ENCODE measurements around the gene GPC1.

GPC1 gene

GRCh38 chr2:240434728-240435456 lies 571 bp upstream of the GPC1 start (continued):
- TF ChIP-seq ZBTB20 (tag by site-specific recombination; IDR thresholded peaks at IDR 0.05) (peak; percentile 55; the same call in 1 of the 2 replicates), ZIC2 (tag by site-specific recombination; IDR thresholded peaks at IDR 0.05) (peak; percentile 45), ZFP41 (tag by site-specific recombination; IDR thresholded peaks at IDR 0.05; ENCODE audit: borderline replicate concordance) (no peak), PRDM2 (tag by site-specific recombination; IDR thresholded peaks at IDR 0.05; ENCODE audit: borderline replicate concordance) (no peak), ZNF596 (tag by site-specific recombination; IDR thresholded peaks at IDR 0.05) (no peak), ZNF10 (tag by site-specific recombination; IDR thresholded peaks at IDR 0.05) (peak; percentile 55), ZNF248 (tag by site-specific recombination; IDR thresholded peaks at IDR 0.05) (no peak), GLIS2 (tag by site-specific recombination; IDR thresholded peaks at IDR 0.05) (peak; percentile 35; the same call in 1 of the 2 replicates), BCL6B (tag by site-specific recombination; IDR thresholded peaks at IDR 0.05) (no peak), IKZF3 (tag by site-specific recombination; IDR thresholded peaks at IDR 0.05) (0 out of 2 replicates have a peak, but pooled peaks have one; percentile 36), TSHZ1 (tag by site-specific recombination; IDR thresholded peaks at IDR 0.05; ENCODE audit: borderline replicate concordance) (no peak), ZNF354C (tag by site-specific recombination; IDR thresholded peaks at IDR 0.05; ENCODE audit: borderline replicate concordance, low read depth) (no peak), SP3 (tag by site-specific recombination; IDR thresholded peaks at IDR 0.05) (peak; percentile 55), SP2 (tag by site-specific recombination; IDR thresholded peaks at IDR 0.05) (peak; percentile 47), ZNF335 (tag by site-specific recombination; conservative IDR thresholded peaks at IDR 0.05) (no peak; the same call in 1 of the 2 replicates), KLF8 (tag by site-specific recombination; IDR thresholded peaks at IDR 0.05) (no peak), KLF16 (tag by site-specific recombination; IDR thresholded peaks at IDR 0.05) (no peak), ZNF626 (tag by site-specific recombination; IDR thresholded peaks at IDR 0.05) (no peak), KLF10 (tag by site-specific recombination; IDR thresholded peaks at IDR 0.05) (peak; percentile 79; the same call in 1 of the 2 replicates), KLF1 (tag by site-specific recombination; IDR thresholded peaks at IDR 0.05) (peak; percentile 72), ZNF530 (tag by site-specific recombination; IDR thresholded peaks at IDR 0.05; ENCODE audit: low read depth) (no peak), SCRT2 (tag by site-specific recombination; IDR thresholded peaks at IDR 0.05) (peak; percentile 85)

Data from HEK293 (cell line).